Endothelial cell (in vitro differentiated cells): ENCODE results near the gene COTL1. TPM values are rescaled to one million over a fixed set of nuclear protein-coding genes. Genes with fewer than 3 reads are reported as not detected.
"Not testable (repeated sequence)": the region's sequence is repeated elsewhere in the genome, so short reads cannot be mapped to it uniquely, and the experiment has no call there.

Source experiments
- DNase-seq: peaks from one replicate; pipeline ENCODE4 v3.0.0; 2021; ENCODE audit warnings: low spot score
- H3K27ac Mint-ChIP-seq: one replicate; pipeline ENCODE4 v1.8.0; 2021; ENCODE audit warnings: mixed read lengths, inconsistent platforms; ENCODE audit not compliant: unreplicated experiment
- H3K27me3 Mint-ChIP-seq: one replicate; pipeline ENCODE4 v1.8.0; 2021; ENCODE audit warnings: mild to moderate bottlenecking, moderate library complexity, mixed read lengths, inconsistent platforms; ENCODE audit not compliant: unreplicated experiment
- H3K36me3 Mint-ChIP-seq: one replicate; pipeline ENCODE4 v1.8.0; 2021; ENCODE audit warnings: mild to moderate bottlenecking, low read depth, mixed read lengths, inconsistent platforms; ENCODE audit not compliant: unreplicated experiment
- H3K4me1 Mint-ChIP-seq: one replicate; pipeline ENCODE4 v1.8.0; 2021; ENCODE audit warnings: mild to moderate bottlenecking, mixed read lengths, inconsistent platforms; ENCODE audit not compliant: unreplicated experiment
- H3K4me3 Mint-ChIP-seq: one replicate; pipeline ENCODE4 v1.8.0; 2021; ENCODE audit warnings: mild to moderate bottlenecking, mixed read lengths, inconsistent platforms; ENCODE audit not compliant: unreplicated experiment
- H3K9me3 Mint-ChIP-seq: one replicate; pipeline ENCODE4 v1.8.0; 2021; ENCODE audit warnings: mixed read lengths, inconsistent platforms; ENCODE audit not compliant: unreplicated experiment
- CTCF ChIP-seq: fragments of 200-600 bp; sonication (generic); IDR thresholded peaks from one replicate; pipeline ENCODE4 v1.5.0; 2021; ENCODE audit warnings: antibody characterized with exemption; ENCODE audit not compliant: unreplicated experiment
- total RNA-seq: library from RNA; stranded (reverse); fragmentation: NEBNext Ultra II Directional; extraction: Animal tissue kit (Norgen Biotek cat#: 25700); gene quantifications from one replicate; pipeline ENCODE4 v1.2.1, GENCODE V29; 2021; ENCODE audit not compliant: unreplicated experiment

COTL1 gene
- total RNA-seq, 1 donor from 2014 or later, result 87.3 TPM

DNA sequence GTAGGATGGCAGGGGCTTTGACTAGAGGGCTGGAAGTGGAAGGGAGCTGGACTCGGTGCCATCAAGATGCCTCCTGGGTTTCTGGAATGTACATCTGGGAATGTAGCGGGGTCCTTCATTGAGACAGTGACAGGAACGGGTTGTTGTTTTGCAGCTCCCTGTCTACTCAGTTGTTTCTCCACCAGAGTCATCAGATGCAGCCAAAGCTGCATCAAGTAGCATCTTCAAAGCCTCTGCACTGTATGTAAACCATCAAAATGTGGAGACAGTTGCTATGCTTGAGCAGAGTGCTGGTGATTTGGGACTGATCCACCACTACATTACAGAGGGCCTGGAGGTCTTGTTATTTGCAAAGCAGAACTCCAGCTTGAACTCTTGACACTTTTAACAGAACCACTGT lies 88.3 kb downstream of the COTL1 start:
- Mint-ChIP-seq H3K4me3 (no peak overlapping the region), H3K27me3 (peaks cover 15% of the 10 kb centered on the region), H3K9me3 (peaks cover 6% of the 10 kb centered on the region), H3K4me1 (peaks cover 43% of the 10 kb centered on the region), H3K27ac (no peak overlapping the region), H3K36me3 (peaks cover 17% of the 10 kb centered on the region)
- DNase-seq, result no peak
- TF ChIP-seq CTCF, result no peak

GRCh38 chr16:84528322-84528721 lies 89.6 kb downstream of the COTL1 start:
- H3K9me3 Mint-ChIP-seq, result peaks cover 6% of the 10 kb centered on the region
- peaks cover 17% of the 10 kb centered on the region for H3K36me3 Mint-ChIP-seq
- H3K27ac Mint-ChIP-seq, result no peak overlapping the region
- H3K27me3 Mint-ChIP-seq, result peaks cover 17% of the 10 kb centered on the region
- peaks cover 43% of the 10 kb centered on the region for H3K4me1 Mint-ChIP-seq
- H3K4me3 Mint-ChIP-seq, result no peak overlapping the region
- no peak for TF ChIP-seq CTCF
- DNase-seq, result no peak

- peaks cover 19% of the 10 kb centered on the region for H3K27me3 Mint-ChIP-seq
- H3K36me3 Mint-ChIP-seq, result peaks cover 17% of the 10 kb centered on the region
- H3K4me1 Mint-ChIP-seq, result peaks cover 38% of the 10 kb centered on the region
- DNase-seq, result no peak
- H3K9me3 Mint-ChIP-seq, result peaks cover 6% of the 10 kb centered on the region
- H3K27ac Mint-ChIP-seq, result no peak overlapping the region
- no peak for TF ChIP-seq CTCF
- peak overlapping the region; percentile 19 for H3K4me3 Mint-ChIP-seq
These were observed 90.2 kb downstream of the COTL1 start for GRCh38 chr16:84527532-84528269.

DNA sequence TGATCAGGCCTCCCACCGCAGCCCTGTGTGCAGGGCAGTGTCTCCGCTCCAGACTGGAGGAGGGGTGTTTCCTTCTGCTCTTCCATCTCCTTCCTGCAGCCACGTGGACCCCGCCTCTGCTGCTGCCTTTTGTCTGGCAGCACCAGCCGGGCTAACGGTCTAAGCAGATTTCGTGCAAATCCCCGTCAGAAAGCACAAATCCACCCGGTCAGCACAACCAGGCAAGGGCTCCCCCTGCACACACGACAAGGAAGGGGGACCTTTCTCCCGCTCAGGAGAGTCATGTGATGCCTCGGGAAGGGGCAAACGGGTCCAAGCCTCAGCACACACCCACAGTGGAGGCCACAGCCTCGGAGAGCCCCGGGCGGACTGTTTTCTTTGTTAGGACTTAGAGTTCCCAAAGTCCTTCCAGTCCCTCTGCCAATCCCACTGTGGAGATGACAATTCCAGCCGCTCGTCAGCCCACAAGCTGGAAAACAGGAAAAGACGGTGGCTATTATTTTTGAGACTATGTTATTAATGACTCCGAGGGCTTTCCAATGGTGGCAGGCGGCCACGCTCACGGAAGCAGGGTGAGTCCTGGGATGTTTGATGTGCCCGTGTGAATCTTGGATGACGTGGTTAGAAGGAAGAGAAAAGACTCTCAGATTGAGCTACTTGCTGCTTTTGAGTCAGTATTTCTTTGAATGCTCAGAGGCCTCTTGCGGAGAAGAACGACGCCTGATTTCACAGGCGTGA lies 90.9 kb downstream of the COTL1 start:
- peaks cover 6% of the 10 kb centered on the region for H3K9me3 Mint-ChIP-seq
- no peak for DNase-seq
- TF ChIP-seq CTCF, result no peak
- peaks cover 15% of the 10 kb centered on the region for H3K27me3 Mint-ChIP-seq
- H3K4me1 Mint-ChIP-seq, result peaks cover 30% of the 10 kb centered on the region
- H3K36me3 Mint-ChIP-seq, result peaks cover 16% of the 10 kb centered on the region
- peak overlapping the region; percentile 70 for H3K27ac Mint-ChIP-seq
- H3K4me3 Mint-ChIP-seq, result no peak overlapping the region

DNA sequence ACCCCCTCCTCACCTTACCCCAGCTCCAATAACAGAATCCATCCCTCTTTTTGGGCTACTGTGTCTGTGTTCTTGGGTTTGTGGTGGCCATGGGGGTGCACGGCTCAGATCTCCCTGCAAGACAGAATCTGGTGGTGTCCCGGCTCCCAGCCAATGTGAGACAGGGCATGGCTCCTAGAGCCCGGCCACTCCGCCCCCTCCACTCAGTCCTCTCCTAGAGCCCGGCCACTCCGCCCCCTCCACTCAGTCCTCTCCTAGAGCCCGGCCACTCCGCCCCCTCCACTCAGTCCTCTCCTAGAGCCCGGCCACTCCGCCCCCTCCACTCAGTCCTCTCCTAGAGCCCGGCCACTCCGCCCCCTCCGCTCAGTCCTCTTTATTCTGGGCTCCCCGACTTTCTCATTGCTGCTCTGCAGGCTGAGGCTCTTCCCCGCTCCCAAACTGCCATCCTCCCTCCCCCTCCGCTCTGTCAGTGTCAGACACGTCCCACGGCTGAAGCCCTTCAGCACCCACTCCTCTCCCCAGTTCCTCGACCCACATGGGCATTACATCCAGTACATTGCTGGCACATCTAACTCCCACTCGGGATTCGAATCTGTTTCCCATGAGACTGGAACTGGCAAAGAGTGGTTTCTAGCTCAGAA lies 92.8 kb downstream of the COTL1 start:
- not testable (repeated sequence) for H3K27me3 Mint-ChIP-seq, H3K27ac Mint-ChIP-seq, DNase-seq, H3K9me3 Mint-ChIP-seq, H3K4me3 Mint-ChIP-seq
- H3K4me1 Mint-ChIP-seq, result peaks cover 15% of the 10 kb centered on the region
- H3K36me3 Mint-ChIP-seq, result peaks cover 12% of the 10 kb centered on the region
